Activated naive CD8-positive, alpha-beta T cell treated with anti-CD3 and anti-CD28 coated beads for 36 hours (primary cell): ENCODE measurements around the gene ZNF394. TPM values are rescaled to one million over a fixed set of nuclear protein-coding genes. Genes with fewer than 3 reads are reported as not detected.
"Not testable (repeated sequence)": the region's sequence is repeated elsewhere in the genome, so short reads cannot be mapped to it uniquely, and the experiment has no call there.

Experiments
- DNase-seq: peaks from one replicate; pipeline ENCODE4 v3.0.0; 2021
- H3K27ac Mint-ChIP-seq: one replicate; pipeline ENCODE4 v1.8.0; 2022; ENCODE audit warnings: mild to moderate bottlenecking, moderate library complexity, mixed read lengths
- H3K27me3 Mint-ChIP-seq: one replicate; pipeline ENCODE4 v1.8.0; 2022; ENCODE audit warnings: mild to moderate bottlenecking, mixed read lengths
- H3K36me3 Mint-ChIP-seq: one replicate; pipeline ENCODE4 v1.8.0; 2021; ENCODE audit warnings: mild to moderate bottlenecking, mixed read lengths
- H3K4me1 Mint-ChIP-seq: one replicate; pipeline ENCODE4 v1.8.0; 2021; ENCODE audit warnings: mixed read lengths
- H3K4me3 Mint-ChIP-seq: one replicate; pipeline ENCODE4 v1.8.0; 2022; ENCODE audit warnings: mild to moderate bottlenecking, moderate library complexity, mixed read lengths
- H3K9me3 Mint-ChIP-seq: one replicate; pipeline ENCODE4 v1.8.0; 2022; ENCODE audit warnings: mixed read lengths
- total RNA-seq, 2 experiments: library from RNA; stranded (reverse); gene quantifications; one replicate each; pipeline ENCODE4 v1.2.3, GENCODE V29; 2021

ZNF394 gene
- total RNA-seq, 2 experiments from 2014 or later, result 26.1 to 27.5 TPM

DNA sequence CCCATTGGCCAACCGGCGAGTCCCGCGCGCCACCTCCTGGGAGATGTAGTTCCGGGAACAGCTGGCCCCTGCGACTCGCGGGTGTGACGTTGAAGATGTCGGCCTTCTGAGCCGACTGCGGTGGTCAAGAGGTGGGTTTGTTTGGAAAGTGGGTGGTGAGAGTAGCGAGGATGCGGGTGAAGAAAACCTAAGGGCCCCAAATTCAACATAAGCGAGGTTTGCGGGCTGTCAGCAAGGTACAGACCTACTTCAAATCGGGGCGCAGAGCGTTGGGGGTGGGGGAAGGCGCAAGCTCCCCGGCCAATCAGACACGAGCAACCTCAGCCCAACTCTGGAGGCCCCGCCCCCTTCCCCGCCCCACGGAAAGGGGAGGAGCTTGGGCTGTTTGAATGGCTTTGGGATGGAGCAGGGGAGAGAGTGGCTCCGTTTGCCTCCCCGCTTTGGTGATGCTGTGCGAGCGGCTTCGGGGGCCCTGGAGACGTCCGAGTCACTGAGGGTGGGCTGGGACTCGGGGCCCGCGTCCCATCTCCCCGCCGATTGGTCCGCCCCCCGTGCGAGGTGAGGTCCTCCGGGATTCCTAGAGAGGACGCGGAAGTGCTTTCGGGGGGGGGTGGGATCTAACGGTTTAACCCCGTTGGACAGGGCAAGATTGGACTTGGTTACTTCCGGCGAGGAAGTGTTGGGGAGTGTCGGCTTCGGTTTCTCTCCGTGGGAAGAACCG, 4.7 kb upstream of the ZNF394 start, which contains the start of gene ZKSCAN5:
ZKSCAN5 (plus strand) TSS at position 60 of the 721 bp plus-strand sequence. CDS start 1,383 bp downstream, outside the sequence.
- H3K9me3 Mint-ChIP-seq, result peaks cover 5% of the 10 kb centered on the region
- DNase-seq, result peak; percentile 97

GRCh38 chr7:99504281-99504602, 4.2 kb upstream of the ZNF394 start:
- H3K9me3 Mint-ChIP-seq, result peaks cover 5% of the 10 kb centered on the region
- peaks cover 17% of the 10 kb centered on the region for H3K36me3 Mint-ChIP-seq
- no peaks in the 10 kb centered on the region for H3K27me3 Mint-ChIP-seq
- peak overlapping the region; percentile 90 for H3K4me3 Mint-ChIP-seq
- H3K27ac Mint-ChIP-seq, result peak overlapping the region; percentile 92
- no peak for DNase-seq
- peaks cover 27% of the 10 kb centered on the region for H3K4me1 Mint-ChIP-seq

More for the DNA sequence above, 4.7 kb upstream of the ZNF394 start, which contains the start of gene ZKSCAN5:
- Mint-ChIP-seq H3K4me1 (peaks cover 27% of the 10 kb centered on the region), H3K27ac (peak within 1 kb of the TSS; percentile 92), H3K36me3 (peaks cover 17% of the 10 kb centered on the region), H3K27me3 (no peaks in the 10 kb centered on the region), H3K4me3 (peak within 1 kb of the TSS; percentile 90)

DNA sequence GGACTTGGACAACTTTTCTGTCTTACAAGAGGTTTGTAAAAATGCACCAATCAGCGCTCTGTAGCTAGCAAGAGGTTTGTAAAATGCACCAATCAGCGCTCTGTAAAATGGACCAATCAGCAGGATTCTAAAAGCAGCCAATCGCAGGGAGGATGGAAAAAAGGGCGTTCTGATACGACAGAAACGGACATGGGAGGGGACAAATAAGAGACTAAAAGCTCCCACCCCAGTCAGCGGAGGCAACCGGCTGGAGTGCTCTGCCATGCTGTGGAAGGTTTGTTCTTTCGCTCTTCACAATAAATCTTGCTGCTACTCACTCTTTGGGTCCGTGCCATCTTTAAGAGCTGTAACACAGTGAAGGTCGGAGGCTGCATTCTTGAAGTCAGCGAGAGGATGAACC, 1.2 kb upstream of the ZNF394 start:
- H3K4me1 Mint-ChIP-seq, result peaks cover 36% of the 10 kb centered on the region
- DNase-seq, H3K27me3 Mint-ChIP-seq, H3K9me3 Mint-ChIP-seq: not testable (repeated sequence)
- H3K27ac Mint-ChIP-seq, result peak overlapping the region; percentile 38
- peaks cover 27% of the 10 kb centered on the region for H3K36me3 Mint-ChIP-seq
- H3K4me3 Mint-ChIP-seq, result peak overlapping the region; percentile 92

DNA sequence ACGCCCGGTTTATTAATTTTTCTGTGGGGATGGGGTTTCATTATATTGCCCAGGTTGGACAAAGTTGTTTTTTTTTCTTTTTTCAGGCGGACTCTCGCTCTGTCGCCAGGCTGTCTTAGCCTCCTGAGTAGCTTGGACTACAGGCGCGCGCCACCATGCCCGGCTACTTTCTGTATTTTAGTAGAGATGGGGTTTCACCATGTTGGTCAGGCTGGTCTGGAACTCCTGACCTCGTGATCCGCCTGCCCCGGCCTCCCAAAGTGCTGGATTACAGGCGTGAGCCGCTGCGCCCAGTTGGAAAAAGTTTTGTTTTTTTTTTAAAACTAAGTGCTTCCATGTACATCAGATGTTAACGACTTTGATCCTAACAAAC, 542 bp upstream of the ZNF394 start:
- peaks cover 7% of the 10 kb centered on the region for H3K9me3 Mint-ChIP-seq
- peaks cover 31% of the 10 kb centered on the region for H3K4me1 Mint-ChIP-seq
- H3K27ac Mint-ChIP-seq, result peak overlapping the region; percentile 95
- peak overlapping the region; percentile 92 for H3K4me3 Mint-ChIP-seq
- DNase-seq, result no peak
- H3K27me3 Mint-ChIP-seq, result no peaks in the 10 kb centered on the region
- H3K36me3 Mint-ChIP-seq, result peaks cover 30% of the 10 kb centered on the region

DNA sequence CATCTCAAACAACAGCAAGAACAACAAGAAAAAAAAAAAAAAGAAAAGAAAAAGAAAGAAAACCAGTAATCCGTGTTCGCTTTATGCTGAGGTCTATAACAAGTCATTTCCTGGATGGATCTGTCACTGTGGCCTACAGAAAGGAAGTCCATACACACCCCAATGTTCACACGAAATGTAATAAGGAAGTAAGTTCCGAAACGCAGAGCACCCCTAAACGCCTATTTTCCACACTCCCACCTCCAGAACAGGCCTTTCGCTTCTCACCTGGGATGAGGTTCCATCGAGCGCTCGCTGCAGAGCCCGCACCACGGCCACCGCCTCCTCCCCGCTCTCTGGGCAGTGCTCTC, 735 bp downstream of the ZNF394 start:
- Mint-ChIP-seq H3K27ac (peak overlapping the region; percentile 95), H3K27me3 (no peaks in the 10 kb centered on the region), H3K4me3 (peak overlapping the region; percentile 92), H3K9me3 (peaks cover 8% of the 10 kb centered on the region), H3K36me3 (peaks cover 43% of the 10 kb centered on the region), H3K4me1 (peaks cover 29% of the 10 kb centered on the region)
- DNase-seq, result no peak

DNA sequence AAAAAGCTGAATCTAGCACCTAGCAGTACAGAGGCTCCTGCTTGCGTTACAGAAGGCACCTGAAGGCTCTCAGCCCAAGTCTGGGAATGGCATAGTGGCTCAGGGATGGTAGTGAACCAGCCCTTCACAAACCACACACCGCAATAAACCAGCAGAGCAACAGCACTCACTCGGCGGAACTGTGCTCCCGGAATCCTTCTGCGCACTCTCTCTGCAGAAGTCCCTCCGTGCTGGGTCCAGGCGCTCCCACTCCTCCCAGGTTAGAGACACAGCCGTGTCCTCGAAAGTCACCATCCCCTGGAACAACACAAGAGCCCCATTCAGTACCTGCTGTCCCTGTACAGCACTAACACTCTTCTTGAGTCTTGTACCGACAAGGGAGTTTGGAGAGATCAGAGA, 1.5 kb downstream of the ZNF394 start:
- DNase-seq, result no peak
- peak overlapping the region; percentile 92 for H3K4me3 Mint-ChIP-seq
- peaks cover 51% of the 10 kb centered on the region for H3K36me3 Mint-ChIP-seq
- H3K27ac Mint-ChIP-seq, result peak overlapping the region; percentile 95
- H3K27me3 Mint-ChIP-seq, result no peaks in the 10 kb centered on the region
- H3K4me1 Mint-ChIP-seq, result peaks cover 29% of the 10 kb centered on the region
- peaks cover 16% of the 10 kb centered on the region for H3K9me3 Mint-ChIP-seq

DNA sequence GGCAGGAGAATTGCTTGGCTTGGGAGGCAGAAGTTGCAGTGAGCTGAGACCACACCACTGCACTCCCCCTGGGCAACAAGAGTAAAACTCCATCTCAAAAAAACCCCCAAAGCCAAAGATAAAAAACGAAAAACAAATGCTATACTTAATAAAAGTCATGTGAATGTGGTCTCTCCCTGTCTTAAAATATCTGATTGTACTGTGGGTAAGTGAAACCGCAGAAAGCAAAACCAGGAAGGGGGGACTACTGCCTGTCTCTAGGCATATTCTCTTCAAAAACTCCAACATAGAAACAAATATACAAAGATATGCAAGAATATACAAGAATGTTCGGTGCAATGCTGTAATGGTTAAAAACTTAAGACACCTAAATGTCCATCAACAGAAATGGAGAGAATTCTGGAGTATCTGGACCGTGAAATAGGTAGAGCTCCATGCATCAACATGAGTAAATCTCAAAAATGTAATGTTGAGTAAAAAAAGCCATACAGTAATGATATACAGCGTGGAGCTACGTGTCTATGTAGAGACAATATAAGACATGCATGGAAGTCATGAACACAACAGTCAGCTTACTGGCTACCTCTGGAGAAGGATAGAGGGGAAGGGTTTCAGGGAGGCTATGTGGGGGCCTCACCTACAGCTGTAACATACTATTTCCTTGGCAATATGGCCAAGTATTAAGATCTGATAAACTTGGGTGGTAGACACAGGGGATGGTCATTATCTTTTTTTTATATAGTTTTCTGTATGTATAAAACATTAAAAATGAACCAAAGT, 2.1 kb downstream of the ZNF394 start:
- peak overlapping the region; percentile 92 for H3K4me3 Mint-ChIP-seq
- DNase-seq, result no peak
- peaks cover 27% of the 10 kb centered on the region for H3K4me1 Mint-ChIP-seq
- peaks cover 22% of the 10 kb centered on the region for H3K9me3 Mint-ChIP-seq
- peaks cover 56% of the 10 kb centered on the region for H3K36me3 Mint-ChIP-seq
- no peaks in the 10 kb centered on the region for H3K27me3 Mint-ChIP-seq
- H3K27ac Mint-ChIP-seq, result peak overlapping the region; percentile 46

GRCh38 chr7:99493823-99494222, 6.3 kb downstream of the ZNF394 start:
- no peak for DNase-seq
- Mint-ChIP-seq H3K27ac (peak overlapping the region; percentile 16), H3K4me1 (peaks cover 16% of the 10 kb centered on the region), H3K4me3 (no peak overlapping the region), H3K9me3 (peaks cover 21% of the 10 kb centered on the region), H3K27me3 (no peaks in the 10 kb centered on the region), H3K36me3 (peaks cover 72% of the 10 kb centered on the region)

DNA sequence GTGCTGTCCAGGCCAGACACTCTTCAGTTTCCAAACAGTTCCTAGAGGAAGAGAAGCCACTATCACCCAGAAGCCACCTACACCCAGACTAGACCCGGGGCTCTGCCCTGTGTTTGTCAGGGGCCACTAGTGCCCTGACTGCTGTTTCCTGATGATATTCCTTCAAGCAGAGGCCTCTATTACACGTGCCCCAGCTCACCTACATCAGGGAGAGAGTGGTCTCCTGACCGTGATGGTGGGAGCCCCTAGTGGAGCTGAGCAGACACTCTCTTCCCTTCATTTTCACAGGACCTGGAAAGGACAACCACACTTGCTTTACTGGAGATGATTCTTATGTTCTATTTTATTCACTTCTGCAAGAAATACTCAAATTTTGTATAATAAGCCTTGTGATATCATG, 9.2 kb downstream of the ZNF394 start:
- Mint-ChIP-seq H3K4me3 (no peak overlapping the region), H3K27me3 (no peaks in the 10 kb centered on the region), H3K36me3 (peaks cover 72% of the 10 kb centered on the region), H3K27ac (no peak overlapping the region), H3K4me1 (no peaks in the 10 kb centered on the region), H3K9me3 (peaks cover 18% of the 10 kb centered on the region)
- DNase-seq, result no peak

DNA sequence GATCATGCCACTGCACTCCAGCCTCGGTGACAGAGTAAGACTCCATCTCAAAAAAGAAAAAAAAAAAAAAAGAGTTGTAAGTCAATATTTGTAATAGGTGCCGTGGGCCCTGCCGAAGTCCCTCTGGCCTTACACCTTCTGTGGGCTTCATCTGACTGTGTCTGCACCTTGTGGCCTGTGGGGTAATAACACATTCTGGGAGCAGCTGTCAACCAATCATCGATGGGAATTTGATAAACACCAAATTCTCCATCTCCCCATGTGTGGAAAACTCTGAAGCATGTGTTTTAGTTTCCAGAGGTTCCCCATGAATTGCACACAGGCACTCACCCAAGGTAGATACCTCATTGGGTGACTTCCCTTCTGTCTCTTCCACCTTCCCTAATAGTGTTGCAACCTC, 10.8 kb downstream of the ZNF394 start:
- no peak for DNase-seq
- peaks cover 60% of the 10 kb centered on the region for H3K36me3 Mint-ChIP-seq
- peaks cover 16% of the 10 kb centered on the region for H3K9me3 Mint-ChIP-seq
- no peaks in the 10 kb centered on the region for H3K27me3 Mint-ChIP-seq
- H3K4me1 Mint-ChIP-seq, result no peaks in the 10 kb centered on the region
- H3K4me3 Mint-ChIP-seq, result no peak overlapping the region
- H3K27ac Mint-ChIP-seq, result no peak overlapping the region

- Mint-ChIP-seq H3K36me3 (peaks cover 28% of the 10 kb centered on the region), H3K4me1 (peaks cover 2% of the 10 kb centered on the region), H3K9me3 (no peaks in the 10 kb centered on the region), H3K27me3 (no peaks in the 10 kb centered on the region), H3K27ac (no peak overlapping the region), H3K4me3 (no peak overlapping the region)
- DNase-seq, result no peak
Measured at GRCh38 chr7:99485094-99485493, 15.0 kb downstream of the ZNF394 start.

DNA sequence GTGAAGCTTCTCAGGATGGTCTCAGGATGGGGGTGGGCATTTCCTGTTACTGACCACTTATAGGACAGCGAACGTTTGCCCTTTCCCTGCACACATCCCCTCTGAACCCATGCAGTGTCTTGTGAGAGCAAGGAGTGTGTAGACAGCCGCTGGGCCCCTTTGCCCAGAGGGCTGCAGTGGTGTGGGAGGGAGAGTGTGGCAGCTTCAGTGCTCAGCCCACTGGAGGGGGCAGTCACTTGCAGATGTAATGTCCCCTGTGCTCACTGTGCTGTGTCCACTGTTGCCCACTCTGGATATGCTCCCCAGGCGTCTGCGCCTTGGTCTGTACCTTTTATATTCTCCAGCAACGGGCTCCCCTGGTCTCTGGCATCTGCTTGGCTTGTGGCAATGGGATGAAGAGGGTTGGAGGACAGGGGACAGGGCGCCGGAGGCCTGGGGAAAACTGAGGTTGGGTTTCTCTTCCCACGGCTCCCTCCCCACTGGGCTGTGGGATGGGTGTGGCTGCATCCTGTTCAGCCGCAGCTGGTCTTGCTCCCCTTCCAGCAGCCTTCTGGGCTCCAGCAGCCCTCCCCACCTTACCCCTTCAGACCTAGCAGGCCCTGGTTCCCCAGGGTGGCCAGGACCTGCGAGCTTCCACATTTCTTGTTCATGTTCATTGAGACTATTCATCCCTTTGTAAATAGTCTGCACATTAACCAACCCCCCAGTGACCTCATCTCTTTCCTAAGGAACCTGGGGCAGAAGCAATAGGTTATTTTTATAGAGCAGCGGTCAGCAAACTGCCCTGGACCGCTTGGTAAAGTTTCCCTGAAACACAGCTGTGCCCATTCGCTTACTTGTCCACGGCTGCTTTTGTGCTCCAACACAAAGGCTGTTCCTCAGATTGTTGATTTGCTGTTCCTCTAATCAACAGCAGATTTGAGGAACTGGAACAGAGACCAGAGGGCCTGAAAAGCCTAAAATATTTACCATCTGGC, 21.3 kb downstream of the ZNF394 start:
- Mint-ChIP-seq H3K9me3 (no peaks in the 10 kb centered on the region), H3K27me3 (no peaks in the 10 kb centered on the region), H3K4me3 (no peak overlapping the region), H3K4me1 (peaks cover 26% of the 10 kb centered on the region), H3K36me3 (peaks cover 9% of the 10 kb centered on the region), H3K27ac (no peak overlapping the region)
- no peak for DNase-seq

DNA sequence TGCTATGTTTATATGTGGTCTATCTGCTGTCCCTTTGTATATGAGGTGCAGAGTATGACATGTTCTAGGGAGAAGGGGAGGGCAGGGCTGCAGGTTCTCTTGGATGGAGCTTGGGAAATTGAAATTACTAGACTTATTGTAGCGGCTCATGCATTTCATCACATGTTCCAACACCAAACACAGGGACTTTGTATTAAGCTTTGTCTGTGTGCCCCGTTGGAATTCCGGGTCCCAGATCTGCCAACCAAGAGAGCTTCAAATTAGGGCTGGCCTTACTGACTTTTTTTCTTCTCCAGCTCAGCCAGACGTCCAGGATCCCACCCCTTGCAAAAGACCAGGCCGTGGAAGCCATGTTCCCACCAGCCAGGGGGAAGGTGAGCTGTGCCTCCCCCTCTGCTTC, 24.0 kb downstream of the ZNF394 start:
- no peak overlapping the region for H3K27ac Mint-ChIP-seq
- no peak overlapping the region for H3K4me3 Mint-ChIP-seq
- no peaks in the 10 kb centered on the region for H3K27me3 Mint-ChIP-seq
- H3K9me3 Mint-ChIP-seq, result no peaks in the 10 kb centered on the region
- peaks cover 16% of the 10 kb centered on the region for H3K36me3 Mint-ChIP-seq
- DNase-seq, result no peak
- peaks cover 35% of the 10 kb centered on the region for H3K4me1 Mint-ChIP-seq

DNA sequence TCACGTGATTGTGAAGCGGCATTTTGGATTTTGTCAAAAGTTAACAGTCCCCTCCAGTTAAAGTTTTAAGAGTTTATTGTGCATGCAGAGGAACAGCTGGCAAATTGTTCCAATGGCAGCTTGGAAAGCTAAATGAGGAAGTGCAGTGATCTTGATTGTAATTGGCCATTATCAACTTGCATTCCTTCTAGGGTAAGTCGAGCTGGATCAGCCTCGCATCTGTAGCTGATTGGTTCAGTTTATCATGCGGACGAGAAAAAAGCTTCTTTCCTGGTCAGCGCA, 26.8 kb downstream of the ZNF394 start:
- Mint-ChIP-seq H3K4me3 (peak overlapping the region; percentile 99), H3K27ac (peak overlapping the region; percentile 95), H3K36me3 (peaks cover 16% of the 10 kb centered on the region), H3K4me1 (peaks cover 27% of the 10 kb centered on the region), H3K27me3 (no peaks in the 10 kb centered on the region), H3K9me3 (no peaks in the 10 kb centered on the region)
- no peak for DNase-seq
